A549 (cell line): ENCODE measurements around the gene LRFN4. TPM values are rescaled to one million over a fixed set of nuclear protein-coding genes. Genes with fewer than 3 reads are reported as not detected.
A peak's percentile ranks its signal among the peaks of the same experiment; 100 is the strongest.

Experiments used
- ATAC-seq, 2 experiments: fragments of 200-7000 bp in 1 of 2; fragments of >200 bp in 1 of 2; cut with Nextera tagmentation in 1 of 2; cut with Tn5 transposase in 1 of 2; 3 replicates each; pipeline versions ENCODE4 v1.8.0 to v1.9.1; 2018 to 2020; ENCODE audit warnings: mild to moderate bottlenecking in 1 of 2, moderate library complexity in 1 of 2
- CTCF ChIA-PET: fragments of 300-600 bp; sonication (Branson Sonifier 250); formaldehyde crosslinking; extraction: SDS; loops from one replicate; lab custom pipeline; 2021; ENCODE audit warnings: antibody characterized with exemption, inconsistent platforms; lab: Yijun Ruan, JAX
- POLR2A ChIA-PET: fragments of 350-600 bp; formaldehyde crosslinking; extraction: SDS; loops from one replicate; lab custom pipeline; 2021; ENCODE audit warnings: antibody characterized with exemption, inconsistent platforms; lab: Yijun Ruan, JAX
- DNase-seq, 2 experiments: peaks; one replicate each; pipeline versions ENCODE4 v3.0.0 to v3.0.0-alpha.2; 2011 to 2016; ENCODE audit warnings: low read depth in 1 of 2, low spot score in 1 of 2
- FAIRE-seq: peaks from 2 replicates; lab custom pipeline; 2011; peaks lifted over from hg19 to GRCh38; lab: Jason Lieb, UNC
- H3K27ac ChIP-seq, 2 experiments: fragments of >200 bp; sonication (Bioruptor Twin); formaldehyde crosslinking; 3 replicates each; pipeline ENCODE4 v1.5.1; 2016 to 2017
- H3K4me1 ChIP-seq: fragments of >200 bp; sonication (Bioruptor Twin); formaldehyde crosslinking; 3 replicates; pipeline ENCODE4 v1.6.1; 2016
- H3K4me2 ChIP-seq: fragments of >200 bp; sonication (Bioruptor Twin); formaldehyde crosslinking; 3 replicates; pipeline ENCODE4 v1.6.1; 2016
- H3K4me3 ChIP-seq: fragments of >200 bp; sonication (Bioruptor Twin); formaldehyde crosslinking; 3 replicates; pipeline ENCODE4 v1.5.1; 2016
- H3K9me3 ChIP-seq: fragments of >200 bp; sonication (Bioruptor Twin); formaldehyde crosslinking; 3 replicates; pipeline ENCODE4 v1.6.1; 2016
- CHD2 ChIP-seq: fragments of 150-350 bp; IDR thresholded peaks from 2 replicates; pipeline ENCODE4 v1.6.1; 2014; ENCODE audit warnings: low read length; ENCODE audit not compliant: partially characterized antibody
- EHMT2 ChIP-seq: fragments of 200-600 bp; sonication (generic); IDR thresholded peaks from 2 replicates; pipeline ENCODE4 v1.6.1; 2016; ENCODE audit warnings: antibody characterized with exemption, low read depth, mild to moderate bottlenecking, moderate library complexity
- HDAC2 ChIP-seq: fragments of 200-600 bp; sonication (generic); IDR thresholded peaks from 2 replicates; pipeline ENCODE4 v1.6.1; 2016
- HOXA7 ChIP-seq: fragments of 250-450 bp; sonication (Bioruptor Pico); IDR thresholded peaks from 2 replicates; pipeline ENCODE4 v1.5.0; 2020; ENCODE audit warnings: mild to moderate bottlenecking, moderate library complexity
- POLR2AphosphoS2 ChIP-seq: conservative IDR thresholded peaks from 2 replicates; pipeline ENCODE4 v1.6.1; 2012; ENCODE audit warnings: low read length, improper control_type of control experiment, inconsistent platforms
- RFX5 ChIP-seq: fragments of 450-650 bp; IDR thresholded peaks from 2 replicates; pipeline ENCODE4 v1.7.1; 2014; ENCODE audit warnings: antibody characterized with exemption, mild to moderate bottlenecking, moderate library complexity
- SREBF2 ChIP-seq: fragments of 450-650 bp; IDR thresholded peaks from 2 replicates; pipeline ENCODE4 v1.6.1; 2014; ENCODE audit warnings: mild to moderate bottlenecking, moderate library complexity
- TP53 ChIP-seq: fragments of 250-450 bp; sonication (Bioruptor Pico); IDR thresholded peaks from 2 replicates; pipeline ENCODE4 v1.5.0; 2021; ENCODE audit warnings: mild to moderate bottlenecking, moderate library complexity
- WGBS: methylation state at CpG from one replicate; pipeline ENCODE4 v1.1.6; 2017; ENCODE audit errors: missing lambda C conversion rate; 5-methylcytosine and 5-hydroxymethylcytosine counted together
- polyA plus RNA-seq, 4 experiments: library from polyadenylated mRNA; depleted of rRNA in 3 of 4; stranded (reverse); fragments of >200 nt; fragmentation: RNase III in 1 of 4; extraction: RNeasy Plus Mini Kit Qiagen cat#74134 plus additional on column Dnase treatment in 1 of 4; gene quantifications; 2 replicates in 3 of 4; 3 replicates in 1 of 4; pipeline ENCODE4 v1.2.3, GENCODE V29; 2011 to 2017
- TF ChIP-seq, protein P1 (sequence below): IDR thresholded peaks from 2 replicates; pipeline ENCODE4 v1.6.1; 2012
- TF ChIP-seq, protein P2 (sequence below): fragments of >200 bp; sonication (Bioruptor Twin); formaldehyde crosslinking; IDR thresholded peaks from 2 replicates; pipeline ENCODE4 v1.6.1; 2016
- TF ChIP-seq, protein P3 (sequence below): fragments of 200-600 bp; sonication (generic); IDR thresholded peaks from 2 replicates; pipeline ENCODE4 v1.6.1; 2016; ENCODE audit warnings: antibody characterized with exemption, mild to moderate bottlenecking, moderate library complexity
- TF ChIP-seq, protein P4 (sequence below): fragments of 250-450 bp; sonication (Bioruptor Pico); IDR thresholded peaks from 2 replicates; pipeline ENCODE4 v1.5.0; 2020; ENCODE audit warnings: low read depth, mild to moderate bottlenecking, moderate library complexity
- TF ChIP-seq, protein P5 (sequence below): fragments of 250-450 bp; sonication (Bioruptor Pico); IDR thresholded peaks from 2 replicates; pipeline ENCODE4 v1.5.0; 2021; ENCODE audit warnings: mild to moderate bottlenecking, moderate library complexity, borderline replicate concordance
- TF ChIP-seq, protein P6 (sequence below): fragments of 150-350 bp; IDR thresholded peaks from 2 replicates; pipeline ENCODE4 v1.6.1; 2014; ENCODE audit warnings: low read depth, mild to moderate bottlenecking, low read length
- TF ChIP-seq, protein P7 (sequence below): fragments of >200 bp; sonication (Bioruptor Twin); formaldehyde crosslinking; IDR thresholded peaks from 3 replicates; pipeline ENCODE4 v1.6.1; 2016

The LRFN4 gene
- polyA plus RNA-seq, 2 of the 4 experiments (the other 2 are of a cell fraction) = 8.8 to 50.0 TPM

DNA sequence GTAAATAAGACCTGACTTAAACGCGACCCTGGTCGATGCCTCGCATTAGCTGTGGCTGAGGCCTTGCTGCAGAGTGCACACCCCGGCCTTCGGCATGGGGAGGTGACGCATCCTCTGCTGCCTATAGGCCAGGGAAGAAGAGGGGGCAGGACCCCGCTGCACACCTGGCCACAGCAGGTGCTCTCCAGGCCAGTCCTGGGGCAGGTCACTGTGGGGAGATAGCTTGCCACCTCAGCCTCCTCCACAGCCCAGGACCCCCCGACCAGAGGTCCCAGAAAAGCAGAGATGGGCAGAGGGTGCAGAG is 12.7 kb downstream of the LRFN4 start:
- DNase-seq (no peak), ATAC-seq (no peak), FAIRE-seq (no peak)
- 91% methylated on average over 9 of the region's 9 CpGs for WGBS
- Histone ChIP-seq H3K9me3 (no peaks in the 10 kb centered on the region), H3K4me3 (no peak overlapping the region), H3K4me2 (no peak overlapping the region), H3K4me1 (peaks cover 7% of the 10 kb centered on the region), H3K27ac (peak overlapping the region in 1 of 2 experiments; percentile 76; a peak in 1 of 6 replicates)
- CTCF ChIA-PET = interaction anchor here (0.9 to 11.6 kb wide), 4 partner anchors 9 to 106 kb away, joined by 3 to 135 read pairs (median 10); partner anchors contain the start of gene C11orf86
- TF ChIP-seq, protein P1, sequence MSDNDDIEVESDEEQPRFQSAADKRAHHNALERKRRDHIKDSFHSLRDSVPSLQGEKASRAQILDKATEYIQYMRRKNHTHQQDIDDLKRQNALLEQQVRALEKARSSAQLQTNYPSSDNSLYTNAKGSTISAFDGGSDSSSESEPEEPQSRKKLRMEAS = no peak
- TF ChIP-seq TP53 (CRISPR knock-in tag) (no peak), HDAC2 (no peak), RFX5 (no peak)
- TF ChIP-seq, protein P2, sequence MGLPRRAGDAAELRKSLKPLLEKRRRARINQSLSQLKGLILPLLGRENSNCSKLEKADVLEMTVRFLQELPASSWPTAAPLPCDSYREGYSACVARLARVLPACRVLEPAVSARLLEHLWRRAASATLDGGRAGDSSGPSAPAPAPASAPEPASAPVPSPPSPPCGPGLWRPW = no peak
- POLR2A ChIA-PET = no interaction called here

DNA sequence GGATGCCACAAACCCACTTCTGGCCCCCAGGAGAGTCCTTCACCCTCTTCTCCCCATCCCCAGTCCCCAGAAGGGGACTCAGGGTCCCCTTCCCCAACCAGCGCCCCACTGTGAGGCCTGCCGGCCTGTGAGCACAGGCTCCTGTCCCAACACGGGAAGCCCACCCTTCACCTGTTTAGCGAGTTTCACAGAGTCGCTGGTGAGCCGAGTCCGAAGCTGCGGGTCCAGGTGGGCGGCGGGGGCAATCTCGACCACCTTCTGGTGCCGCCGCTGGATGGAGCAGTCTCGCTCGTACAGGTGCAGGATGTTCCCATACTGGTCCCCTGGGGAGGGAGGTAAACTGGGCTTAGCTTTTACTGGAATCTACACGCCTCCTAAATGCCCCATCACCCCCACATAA is 13.3 kb downstream of the LRFN4 start:
- FAIRE-seq = no peak
- CTCF ChIA-PET = interaction anchor here (0.6 to 11.6 kb wide), 7 partner anchors 10 to 251 kb away, joined by 3 to 135 read pairs (median 3); partner anchors contain the start of gene C11orf86
- POLR2A ChIA-PET = no interaction called here
- TF ChIP-seq, protein P3, sequence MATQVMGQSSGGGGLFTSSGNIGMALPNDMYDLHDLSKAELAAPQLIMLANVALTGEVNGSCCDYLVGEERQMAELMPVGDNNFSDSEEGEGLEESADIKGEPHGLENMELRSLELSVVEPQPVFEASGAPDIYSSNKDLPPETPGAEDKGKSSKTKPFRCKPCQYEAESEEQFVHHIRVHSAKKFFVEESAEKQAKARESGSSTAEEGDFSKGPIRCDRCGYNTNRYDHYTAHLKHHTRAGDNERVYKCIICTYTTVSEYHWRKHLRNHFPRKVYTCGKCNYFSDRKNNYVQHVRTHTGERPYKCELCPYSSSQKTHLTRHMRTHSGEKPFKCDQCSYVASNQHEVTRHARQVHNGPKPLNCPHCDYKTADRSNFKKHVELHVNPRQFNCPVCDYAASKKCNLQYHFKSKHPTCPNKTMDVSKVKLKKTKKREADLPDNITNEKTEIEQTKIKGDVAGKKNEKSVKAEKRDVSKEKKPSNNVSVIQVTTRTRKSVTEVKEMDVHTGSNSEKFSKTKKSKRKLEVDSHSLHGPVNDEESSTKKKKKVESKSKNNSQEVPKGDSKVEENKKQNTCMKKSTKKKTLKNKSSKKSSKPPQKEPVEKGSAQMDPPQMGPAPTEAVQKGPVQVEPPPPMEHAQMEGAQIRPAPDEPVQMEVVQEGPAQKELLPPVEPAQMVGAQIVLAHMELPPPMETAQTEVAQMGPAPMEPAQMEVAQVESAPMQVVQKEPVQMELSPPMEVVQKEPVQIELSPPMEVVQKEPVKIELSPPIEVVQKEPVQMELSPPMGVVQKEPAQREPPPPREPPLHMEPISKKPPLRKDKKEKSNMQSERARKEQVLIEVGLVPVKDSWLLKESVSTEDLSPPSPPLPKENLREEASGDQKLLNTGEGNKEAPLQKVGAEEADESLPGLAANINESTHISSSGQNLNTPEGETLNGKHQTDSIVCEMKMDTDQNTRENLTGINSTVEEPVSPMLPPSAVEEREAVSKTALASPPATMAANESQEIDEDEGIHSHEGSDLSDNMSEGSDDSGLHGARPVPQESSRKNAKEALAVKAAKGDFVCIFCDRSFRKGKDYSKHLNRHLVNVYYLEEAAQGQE = no peak
- TF ChIP-seq, all 56 proteins: peak for 0
- no peak overlapping the region for H3K27ac ChIP-seq
- DNase-seq (no peak), ATAC-seq (no peak)
- H3K4me1 ChIP-seq = peaks cover 9% of the 10 kb centered on the region
- no peaks in the 10 kb centered on the region for H3K9me3 ChIP-seq
- H3K4me2 ChIP-seq = no peak overlapping the region
- H3K4me3 ChIP-seq = no peak overlapping the region
- 95% methylated on average over 12 of the region's 16 CpGs for WGBS

DNA sequence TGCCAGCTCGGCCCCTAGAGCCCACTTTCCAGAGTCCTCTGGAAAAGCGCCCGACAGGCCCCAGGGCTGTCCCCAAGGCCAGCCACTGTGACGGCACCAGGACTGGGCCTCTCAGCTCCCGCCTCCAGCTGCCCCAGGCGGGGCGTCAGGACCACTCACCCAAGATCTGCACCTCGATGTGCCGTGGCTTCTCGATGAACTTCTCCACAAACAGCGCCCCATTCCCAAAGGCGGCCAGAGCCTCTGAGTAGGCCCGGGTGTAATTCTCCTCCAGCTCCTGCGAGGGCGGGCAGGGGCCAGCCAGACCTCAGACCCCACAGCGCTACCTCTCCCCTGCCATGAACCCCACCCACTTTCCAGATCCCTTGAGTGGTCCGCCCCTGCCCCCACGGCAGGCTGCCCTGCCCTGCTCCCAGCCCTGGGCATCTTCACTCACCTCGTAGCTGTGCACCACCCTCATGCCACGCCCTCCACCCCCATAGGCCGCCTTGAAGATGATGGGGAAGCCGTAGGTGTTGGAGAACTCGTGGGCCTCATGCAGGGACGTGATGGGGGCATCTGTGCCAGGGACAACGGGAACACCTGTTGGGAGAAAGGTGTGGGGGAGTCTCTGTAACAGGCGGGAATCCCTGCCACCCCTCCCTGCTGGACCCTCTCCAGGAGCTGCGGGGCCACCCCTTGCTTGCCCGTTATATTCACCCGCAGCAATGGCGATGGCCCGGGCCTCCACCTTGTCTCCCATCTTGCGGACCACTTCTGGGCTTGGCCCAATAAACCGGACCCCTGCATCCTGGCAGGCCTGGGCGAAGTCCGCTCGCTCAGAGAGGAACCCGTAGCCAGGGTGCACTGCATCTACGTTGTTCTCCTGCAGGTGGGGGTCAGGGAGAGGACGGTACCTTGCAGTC is 14.0 kb downstream of the LRFN4 start:
- Histone ChIP-seq H3K4me1 (peaks cover 9% of the 10 kb centered on the region), H3K27ac (no peak overlapping the region), H3K9me3 (no peaks in the 10 kb centered on the region), H3K4me2 (no peak overlapping the region), H3K4me3 (no peak overlapping the region)
- FAIRE-seq (no peak), ATAC-seq (no peak), DNase-seq (no peak)
- WGBS = 93% methylated on average over 39 of the region's 39 CpGs
- TF ChIP-seq HOXA7 (CRISPR knock-in tag) (no peak), SREBF2 (no peak), CHD2 (no peak), EHMT2 (no peak), POLR2AphosphoS2 (no peak)
- TF ChIP-seq, protein P4, sequence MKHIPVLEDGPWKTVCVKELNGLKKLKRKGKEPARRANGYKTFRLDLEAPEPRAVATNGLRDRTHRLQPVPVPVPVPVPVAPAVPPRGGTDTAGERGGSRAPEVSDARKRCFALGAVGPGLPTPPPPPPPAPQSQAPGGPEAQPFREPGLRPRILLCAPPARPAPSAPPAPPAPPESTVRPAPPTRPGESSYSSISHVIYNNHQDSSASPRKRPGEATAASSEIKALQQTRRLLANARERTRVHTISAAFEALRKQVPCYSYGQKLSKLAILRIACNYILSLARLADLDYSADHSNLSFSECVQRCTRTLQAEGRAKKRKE (CRISPR knock-in tag) = no peak
- TF ChIP-seq, protein P5, sequence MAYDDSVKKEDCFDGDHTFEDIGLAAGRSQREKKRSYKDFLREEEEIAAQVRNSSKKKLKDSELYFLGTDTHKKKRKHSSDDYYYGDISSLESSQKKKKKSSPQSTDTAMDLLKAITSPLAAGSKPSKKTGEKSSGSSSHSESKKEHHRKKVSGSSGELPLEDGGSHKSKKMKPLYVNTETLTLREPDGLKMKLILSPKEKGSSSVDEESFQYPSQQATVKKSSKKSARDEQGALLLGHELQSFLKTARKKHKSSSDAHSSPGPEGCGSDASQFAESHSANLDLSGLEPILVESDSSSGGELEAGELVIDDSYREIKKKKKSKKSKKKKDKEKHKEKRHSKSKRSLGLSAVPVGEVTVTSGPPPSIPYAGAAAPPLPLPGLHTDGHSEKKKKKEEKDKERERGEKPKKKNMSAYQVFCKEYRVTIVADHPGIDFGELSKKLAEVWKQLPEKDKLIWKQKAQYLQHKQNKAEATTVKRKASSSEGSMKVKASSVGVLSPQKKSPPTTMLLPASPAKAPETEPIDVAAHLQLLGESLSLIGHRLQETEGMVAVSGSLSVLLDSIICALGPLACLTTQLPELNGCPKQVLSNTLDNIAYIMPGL (CRISPR knock-in tag) = no peak
- TF ChIP-seq, protein P6, sequence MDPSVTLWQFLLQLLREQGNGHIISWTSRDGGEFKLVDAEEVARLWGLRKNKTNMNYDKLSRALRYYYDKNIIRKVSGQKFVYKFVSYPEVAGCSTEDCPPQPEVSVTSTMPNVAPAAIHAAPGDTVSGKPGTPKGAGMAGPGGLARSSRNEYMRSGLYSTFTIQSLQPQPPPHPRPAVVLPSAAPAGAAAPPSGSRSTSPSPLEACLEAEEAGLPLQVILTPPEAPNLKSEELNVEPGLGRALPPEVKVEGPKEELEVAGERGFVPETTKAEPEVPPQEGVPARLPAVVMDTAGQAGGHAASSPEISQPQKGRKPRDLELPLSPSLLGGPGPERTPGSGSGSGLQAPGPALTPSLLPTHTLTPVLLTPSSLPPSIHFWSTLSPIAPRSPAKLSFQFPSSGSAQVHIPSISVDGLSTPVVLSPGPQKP = no peak
- TF ChIP-seq, protein P7, sequence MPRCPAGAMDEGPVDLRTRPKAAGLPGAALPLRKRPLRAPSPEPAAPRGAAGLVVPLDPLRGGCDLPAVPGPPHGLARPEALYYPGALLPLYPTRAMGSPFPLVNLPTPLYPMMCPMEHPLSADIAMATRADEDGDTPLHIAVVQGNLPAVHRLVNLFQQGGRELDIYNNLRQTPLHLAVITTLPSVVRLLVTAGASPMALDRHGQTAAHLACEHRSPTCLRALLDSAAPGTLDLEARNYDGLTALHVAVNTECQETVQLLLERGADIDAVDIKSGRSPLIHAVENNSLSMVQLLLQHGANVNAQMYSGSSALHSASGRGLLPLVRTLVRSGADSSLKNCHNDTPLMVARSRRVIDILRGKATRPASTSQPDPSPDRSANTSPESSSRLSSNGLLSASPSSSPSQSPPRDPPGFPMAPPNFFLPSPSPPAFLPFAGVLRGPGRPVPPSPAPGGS = no peak
- POLR2A ChIA-PET = no interaction called here
- CTCF ChIA-PET = interaction anchor here (0.6 to 11.6 kb wide), 6 partner anchors 11 to 252 kb away, joined by 3 to 135 read pairs (median 6); partner anchors contain the start of gene C11orf86
